Measurements from ENCODE around the gene OR5M3. TPM values are rescaled to one million over a fixed set of nuclear protein-coding genes. Genes with fewer than 3 reads are reported as not detected.

OR5M3 gene
- polyA plus RNA-seq (ENCODE audit: insufficient read length in 10 of 10) = not detected
- long read RNA-seq, donor 1 = 0 reads
- long read RNA-seq, donor 2 = 0 reads
- long read RNA-seq, donor 3 = 0 reads
- long read RNA-seq, donor 4 = 0 reads
- long read RNA-seq, donor 5 = 0 reads
- long read RNA-seq, donor 6 = 0 reads
- long read RNA-seq, donor 7 = 0 reads
- long read RNA-seq, donor 8 = 0 reads
- long read RNA-seq, donor 9 = 0 reads

GRCh38 chr11:56473252-56473651 lies at the start of gene OR5M3:
TSS of gene OR5M3 (minus strand) at chr11:56473352. CDS start at chr11:56470497, 2,855 bp downstream.
- no peak for DNase-seq

GRCh38 chr11:56522008-56522407 lies 48.9 kb upstream of the OR5M3 start:
- DNase-seq = no peak

DNA sequence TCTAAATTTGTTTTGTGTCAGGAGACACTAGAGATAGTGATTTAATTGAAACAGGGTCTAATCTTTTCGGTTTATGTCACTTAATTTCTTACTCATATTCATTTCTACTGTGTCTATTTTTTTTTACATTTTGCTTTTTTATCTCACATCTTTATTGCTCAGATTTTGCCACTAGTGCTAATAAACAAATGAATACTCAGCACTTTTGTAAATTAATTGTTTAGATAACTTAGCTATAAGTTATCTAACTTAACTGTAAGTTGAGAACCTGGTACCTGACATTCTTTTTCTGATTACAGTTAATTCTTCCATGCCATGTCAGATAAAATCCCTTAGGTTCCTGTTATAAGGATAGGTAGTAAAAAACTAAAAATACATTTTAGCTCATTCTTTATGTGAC lies 40.1 kb upstream of the OR5M3 start:
- DNase-seq = no peak

- no peak for DNase-seq
Observed at GRCh38 chr11:56509439-56509838, 36.3 kb upstream of the OR5M3 start.

DNA sequence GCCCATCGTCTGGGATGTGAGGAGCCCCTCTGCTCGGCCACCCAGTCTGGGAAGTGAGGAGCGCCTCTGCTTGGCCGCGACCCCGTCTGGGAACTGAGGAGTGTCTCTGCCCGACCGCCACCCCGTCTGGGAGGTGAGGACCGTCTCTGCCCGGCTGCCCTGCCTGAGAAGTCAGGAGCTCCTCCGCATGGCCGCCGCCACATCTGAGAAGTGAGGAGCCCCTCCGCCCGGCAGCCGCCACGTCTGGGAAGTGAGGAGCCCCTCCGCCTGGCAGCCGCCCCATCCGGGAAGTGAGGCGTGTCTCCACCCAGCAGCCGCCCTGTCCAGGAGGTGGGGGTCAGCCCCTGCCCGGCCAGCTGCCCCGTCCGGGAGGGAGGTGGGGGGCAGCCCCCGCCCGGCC lies 23.9 kb upstream of the OR5M3 start:
- DNase-seq = no peak

GRCh38 chr11:56495117-56495516 lies 22.0 kb upstream of the OR5M3 start:
- DNase-seq = no peak

GRCh38 chr11:56491270-56491669 lies 18.1 kb upstream of the OR5M3 start, which contains the start of gene OR5M8:
TSS of gene OR5M8 (minus strand) at chr11:56491370. CDS start at chr11:56491370, 0 bp downstream.
- no peak for DNase-seq

DNA sequence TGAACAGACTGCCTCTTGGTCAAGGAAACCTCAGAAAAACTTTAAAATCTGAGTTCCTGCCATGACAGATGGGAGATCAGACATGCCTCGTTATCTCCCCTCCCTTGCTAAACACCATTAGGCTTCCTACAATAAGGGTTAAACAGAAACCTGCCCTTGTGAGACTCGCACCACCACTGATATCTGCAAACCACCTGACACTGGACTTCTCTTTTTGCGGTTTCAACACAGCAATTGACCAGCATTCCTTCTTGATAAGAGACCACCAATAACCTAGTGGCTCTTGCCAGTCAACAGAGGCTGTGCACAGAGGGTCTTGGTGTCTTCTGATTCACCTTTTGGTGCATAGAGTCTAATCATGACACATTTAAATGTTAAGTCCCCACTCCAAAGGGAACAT lies 13.6 kb upstream of the OR5M3 start:
- no peak for DNase-seq

- no peak for DNase-seq
Observed at GRCh38 chr11:56474729-56475235, 1.6 kb upstream of the OR5M3 start.

DNA sequence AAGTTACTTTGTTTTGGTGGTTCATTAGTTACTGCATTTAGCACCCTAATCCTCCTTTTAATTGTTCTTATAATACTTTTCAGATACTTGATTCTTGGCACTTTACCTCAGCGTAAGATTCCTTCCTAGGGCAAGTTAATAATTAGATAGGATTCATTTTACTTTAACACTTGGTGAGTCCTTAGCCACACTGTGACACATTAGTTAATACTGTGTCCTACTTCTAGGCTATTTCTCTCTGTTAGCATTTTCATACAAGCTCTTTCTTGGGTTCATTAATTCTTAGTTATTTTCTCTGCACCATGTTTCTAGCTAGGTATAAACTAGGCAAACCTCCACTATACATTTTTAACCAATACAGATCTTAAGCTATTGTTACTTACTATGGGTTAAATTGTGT lies 16.1 kb downstream of the OR5M3 start:
- no peak for DNase-seq

GRCh38 chr11:56453521-56453920 lies 19.6 kb downstream of the OR5M3 start:
- no peak for DNase-seq

Other genes starting within 250 kb of the OR5M3 start
- gene OR5T2, start 239.1 kb downstream of the OR5M3 start, polyA plus RNA-seq (ENCODE audit: insufficient read length in 10 of 10) = not detected
- not detected for gene OR5T3, start 221.1 kb downstream of the OR5M3 start, polyA plus RNA-seq (ENCODE audit: insufficient read length in 10 of 10)
- not detected for gene OR5T1, start 199.2 kb downstream of the OR5M3 start, polyA plus RNA-seq (ENCODE audit: insufficient read length in 10 of 10)
- gene OR8H1, start 181.1 kb downstream of the OR5M3 start, polyA plus RNA-seq (ENCODE audit: insufficient read length in 10 of 10) = not detected
- gene OR8K3, start 158.2 kb downstream of the OR5M3 start, polyA plus RNA-seq (ENCODE audit: insufficient read length in 10 of 10) = not detected
- not detected for gene OR8K1, start 127.3 kb downstream of the OR5M3 start, polyA plus RNA-seq (ENCODE audit: insufficient read length in 10 of 10)
- not detected for gene OR8J1, start 119.1 kb downstream of the OR5M3 start, polyA plus RNA-seq (ENCODE audit: insufficient read length in 10 of 10)
- not detected for gene OR8U1, start 97.7 kb downstream of the OR5M3 start, polyA plus RNA-seq (ENCODE audit: insufficient read length in 10 of 10)
- gene OR5AL1, start 60.7 kb downstream of the OR5M3 start, polyA plus RNA-seq (ENCODE audit: insufficient read length in 10 of 10) = not detected
- gene OR5M8, start 18.0 kb upstream of the OR5M3 start, polyA plus RNA-seq (ENCODE audit: insufficient read length in 10 of 10) = not detected
- gene OR5M11, start 69.9 kb upstream of the OR5M3 start, polyA plus RNA-seq (ENCODE audit: insufficient read length in 10 of 10) = not detected
- not detected for gene OR5M10, start 104.4 kb upstream of the OR5M3 start, polyA plus RNA-seq (ENCODE audit: insufficient read length in 10 of 10)
- not detected for gene OR5M1, start 141.5 kb upstream of the OR5M3 start, polyA plus RNA-seq (ENCODE audit: insufficient read length in 10 of 10)
- not detected for gene OR5AP2, start 169.1 kb upstream of the OR5M3 start, polyA plus RNA-seq (ENCODE audit: insufficient read length in 10 of 10)
- gene OR5AR1, start 190.3 kb upstream of the OR5M3 start, polyA plus RNA-seq (ENCODE audit: insufficient read length in 10 of 10) = not detected
- not detected for gene OR9G1, start 225.7 kb upstream of the OR5M3 start, polyA plus RNA-seq (ENCODE audit: insufficient read length in 10 of 10)

Measured in muscle of back (tissue), 13 donors.